NCI-H2029 (cell line): ENCODE results near the gene ESYT2.

Experiments used
- DNase-seq: peaks from one replicate; lab custom pipeline; 2025; lab: John Stamatoyannopoulos, UW

The ESYT2 gene

GRCh38 chr7:158771213-158771834 lies 58.0 kb downstream of the ESYT2 start:
- DNase-seq, result no peak

DNA sequence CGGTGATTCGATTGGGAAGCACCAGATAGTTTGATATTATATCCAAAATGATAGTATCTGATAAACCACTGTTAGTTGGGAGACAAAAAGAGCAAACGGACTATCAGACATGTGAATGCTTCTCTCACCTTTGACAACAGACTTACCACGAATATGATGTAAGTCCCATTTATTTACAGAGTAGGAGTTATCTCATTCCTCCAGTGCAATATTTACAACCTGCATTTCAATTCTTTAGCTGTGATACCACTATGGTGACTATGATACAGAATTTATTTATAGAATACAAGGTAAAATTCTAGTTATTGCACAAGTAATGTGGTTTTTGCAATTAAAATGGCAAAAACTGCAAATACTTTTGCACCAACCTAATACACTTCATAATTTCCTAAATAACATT lies 61.6 kb downstream of the ESYT2 start:
- no peak for DNase-seq

GRCh38 chr7:158766570-158767281 lies 62.6 kb downstream of the ESYT2 start:
- DNase-seq, result no peak

- DNase-seq, result no peak
Observed at GRCh38 chr7:158765020-158765419, 64.3 kb downstream of the ESYT2 start.

GRCh38 chr7:158763454-158764033 lies 65.8 kb downstream of the ESYT2 start:
- DNase-seq, result no peak

GRCh38 chr7:158761945-158762344 lies 67.4 kb downstream of the ESYT2 start:
- no peak for DNase-seq

GRCh38 chr7:158760936-158761335 lies 68.4 kb downstream of the ESYT2 start:
- DNase-seq, result no peak

DNA sequence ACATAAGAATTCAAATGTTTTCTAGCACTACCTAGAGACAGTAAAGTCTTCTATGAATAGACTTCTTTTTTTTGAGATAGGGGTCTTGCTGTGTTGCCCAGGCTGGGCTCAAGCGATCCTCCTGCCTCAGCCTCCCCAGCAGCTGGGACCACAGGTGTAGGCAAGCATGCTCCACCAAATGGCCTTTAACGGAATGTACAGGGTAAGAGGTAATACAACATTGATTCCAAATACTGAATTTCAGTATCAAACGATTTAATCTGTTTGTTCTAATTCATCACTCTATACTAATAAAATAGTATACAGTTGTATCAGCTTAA lies 68.9 kb downstream of the ESYT2 start:
- DNase-seq, result no peak

DNA sequence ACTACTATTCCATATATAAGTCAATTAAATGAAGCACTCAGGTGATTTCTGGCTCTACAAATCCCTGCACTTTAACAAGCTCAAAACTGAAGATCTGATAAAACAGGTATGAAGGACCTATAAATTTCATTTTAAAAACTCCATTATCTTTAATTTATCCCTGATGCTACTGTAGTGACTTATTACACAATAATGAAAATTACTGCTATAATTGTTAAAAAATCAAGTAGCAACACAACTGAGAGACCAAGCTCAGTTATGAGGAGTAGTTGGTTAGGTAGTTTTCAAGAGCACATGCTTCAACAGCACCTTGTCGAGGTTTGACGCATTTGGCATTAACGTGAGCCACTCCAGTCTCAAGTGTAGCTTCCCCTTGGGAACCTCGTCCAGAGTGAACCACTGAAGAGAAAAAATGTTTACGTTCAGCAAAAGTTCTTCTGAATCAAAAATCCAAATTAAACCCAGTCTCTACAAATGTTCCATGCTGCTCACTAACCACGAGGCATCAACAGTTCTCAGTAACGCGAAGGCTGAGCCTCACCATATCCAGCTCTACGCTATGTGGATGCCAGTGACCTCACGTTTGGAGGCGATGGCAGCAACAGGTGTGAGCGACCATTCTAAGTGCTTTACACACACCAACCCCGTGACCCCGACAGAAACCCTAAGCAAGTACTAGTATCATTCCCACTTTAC lies 69.4 kb downstream of the ESYT2 start:
- DNase-seq, result no peak

DNA sequence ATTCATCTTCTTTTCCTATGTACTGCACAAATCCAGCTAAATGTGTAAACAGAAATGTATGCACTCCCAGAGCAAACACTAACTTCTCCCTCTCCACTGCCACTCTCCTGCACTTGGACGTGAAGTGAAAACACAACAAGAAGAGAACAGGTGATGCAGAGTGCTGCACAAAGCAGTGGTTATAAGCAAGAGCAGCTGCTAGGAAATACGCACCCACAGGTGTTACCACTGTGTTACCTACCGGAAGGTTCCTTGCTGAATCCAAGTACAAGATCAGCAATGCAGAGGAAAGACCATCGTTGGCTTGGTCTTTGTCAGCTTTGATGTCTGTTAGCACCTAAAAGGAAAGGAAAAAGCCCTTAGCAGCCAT lies 70.1 kb downstream of the ESYT2 start:
- no peak for DNase-seq

- no peak for DNase-seq
Observed at GRCh38 chr7:158758586-158759244, 70.6 kb downstream of the ESYT2 start.

- no peak for DNase-seq
Observed at GRCh38 chr7:158757404-158757989, 71.8 kb downstream of the ESYT2 start.

DNA sequence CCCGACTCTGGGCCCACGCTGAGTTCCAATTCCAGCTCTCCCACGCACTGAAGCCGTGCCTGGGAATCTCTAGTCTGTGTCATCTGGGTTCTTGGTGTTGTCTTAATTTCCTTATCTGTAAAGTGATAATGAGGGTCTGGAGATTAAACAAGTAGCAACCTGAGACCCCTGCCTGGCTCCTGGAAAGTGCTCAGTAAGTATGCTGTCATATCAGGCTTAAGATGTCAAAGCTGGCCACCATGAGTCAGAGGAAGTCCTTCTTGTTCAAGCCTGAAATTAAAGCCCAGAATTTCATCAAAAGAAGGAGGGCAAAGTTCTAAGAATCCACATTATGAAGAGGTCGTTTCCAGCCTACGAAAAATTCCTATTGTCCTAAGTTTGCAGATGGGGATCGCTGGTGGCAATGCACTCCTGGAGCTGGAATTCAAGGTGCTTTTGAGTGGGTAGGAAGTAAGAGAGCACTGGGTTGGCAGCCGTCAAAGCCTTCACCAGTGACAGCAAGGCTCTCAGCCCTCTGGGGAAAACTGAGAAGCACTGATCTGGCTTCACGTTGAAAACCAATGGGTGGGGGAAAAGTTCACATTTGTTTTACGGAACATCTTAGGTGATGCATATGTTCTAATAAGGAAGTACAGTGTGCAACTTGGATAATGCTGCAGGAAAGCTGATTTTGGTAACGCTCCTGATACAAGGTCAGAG lies 74.4 kb downstream of the ESYT2 start:
- DNase-seq, result no peak

- no peak for DNase-seq
Observed at GRCh38 chr7:158753900-158754299, 75.4 kb downstream of the ESYT2 start.

DNA sequence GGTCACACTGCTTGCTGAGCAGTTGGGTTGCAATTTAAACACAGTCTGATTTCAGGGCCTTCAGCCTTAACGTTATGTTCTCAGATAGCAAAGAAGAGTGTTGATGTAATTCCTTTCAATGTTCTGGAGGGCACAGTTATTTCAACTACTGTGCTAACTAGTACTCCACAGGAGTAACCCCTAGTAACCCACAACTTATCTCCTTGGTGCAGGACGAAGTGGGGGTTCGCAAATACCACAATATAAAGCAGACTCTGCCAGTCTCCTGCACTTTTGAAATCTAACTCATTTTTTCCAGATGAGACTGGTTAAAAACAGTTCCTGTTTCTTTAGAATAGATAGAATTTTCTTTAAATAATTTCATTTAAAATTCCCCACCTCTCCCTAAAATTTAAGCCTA lies 77.6 kb downstream of the ESYT2 start:
- no peak for DNase-seq

GRCh38 chr7:158751199-158751598 lies 78.1 kb downstream of the ESYT2 start:
- DNase-seq, result no peak

- no peak for DNase-seq
Observed at GRCh38 chr7:158750702-158751101, 78.6 kb downstream of the ESYT2 start.

DNA sequence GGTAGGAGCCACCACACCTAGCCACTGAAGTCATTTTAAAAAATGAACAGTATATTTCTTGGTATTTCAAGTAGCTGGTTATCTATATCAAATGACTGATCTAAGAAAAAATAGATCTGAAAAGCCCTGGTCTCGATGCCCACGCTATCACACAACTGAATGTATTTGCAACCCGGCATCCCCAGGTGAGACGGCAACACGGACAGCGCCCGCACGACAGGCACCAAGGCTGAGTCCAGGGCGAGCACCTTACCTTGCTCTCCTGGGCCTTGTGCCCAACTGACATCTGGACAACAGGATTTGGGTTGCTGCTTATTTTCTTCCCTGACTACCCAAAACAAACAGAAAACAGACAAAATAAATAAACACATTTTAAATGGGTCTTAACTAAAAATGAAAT lies 79.9 kb downstream of the ESYT2 start:
- no peak for DNase-seq

- no peak for DNase-seq
Observed at GRCh38 chr7:158748335-158748734, 81.0 kb downstream of the ESYT2 start.

DNA sequence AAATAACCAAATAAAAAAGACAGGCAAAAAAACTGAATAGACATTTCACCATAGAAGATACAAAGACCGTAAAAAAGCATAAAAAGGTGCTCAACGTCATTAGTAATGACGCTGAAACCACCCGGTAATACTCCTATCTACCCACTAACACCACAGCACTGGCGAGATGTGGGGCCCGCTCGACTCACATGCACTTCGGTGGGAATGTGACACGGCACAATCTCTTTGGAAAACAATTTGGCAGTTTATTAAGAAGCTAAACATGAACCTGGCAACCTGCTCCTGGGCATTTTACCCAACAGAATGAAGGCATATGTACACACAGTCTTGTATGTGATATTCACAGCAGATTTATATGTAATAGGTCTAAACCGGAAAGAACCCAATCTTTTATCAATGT lies 81.9 kb downstream of the ESYT2 start:
- DNase-seq, result no peak

GRCh38 chr7:158746957-158747356 lies 82.4 kb downstream of the ESYT2 start:
- no peak for DNase-seq
